Measurements from ENCODE around the gene CITED1.

DNA sequence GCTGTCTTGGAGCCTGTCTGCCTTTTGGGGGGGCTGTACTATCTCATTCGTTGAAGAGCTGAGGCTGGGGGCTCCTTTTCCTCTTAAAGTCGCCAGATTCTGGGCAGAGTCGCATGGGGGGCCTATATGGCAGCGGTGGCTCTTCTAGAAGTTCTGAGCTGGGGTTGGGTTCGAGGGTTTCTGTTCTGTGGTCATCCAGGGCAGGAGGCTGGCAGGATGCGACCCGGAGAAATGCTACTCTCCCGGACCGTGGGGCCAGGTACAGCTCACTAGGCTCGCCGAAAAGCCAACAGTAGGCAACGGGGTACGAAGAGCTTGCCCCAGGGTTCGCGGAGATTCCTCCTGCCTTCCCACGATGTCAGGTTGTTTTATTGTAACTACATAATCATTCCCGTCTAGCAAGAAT is 1.9 kb upstream of the CITED1 start:
- TF ChIP-seq, protein P1, sequence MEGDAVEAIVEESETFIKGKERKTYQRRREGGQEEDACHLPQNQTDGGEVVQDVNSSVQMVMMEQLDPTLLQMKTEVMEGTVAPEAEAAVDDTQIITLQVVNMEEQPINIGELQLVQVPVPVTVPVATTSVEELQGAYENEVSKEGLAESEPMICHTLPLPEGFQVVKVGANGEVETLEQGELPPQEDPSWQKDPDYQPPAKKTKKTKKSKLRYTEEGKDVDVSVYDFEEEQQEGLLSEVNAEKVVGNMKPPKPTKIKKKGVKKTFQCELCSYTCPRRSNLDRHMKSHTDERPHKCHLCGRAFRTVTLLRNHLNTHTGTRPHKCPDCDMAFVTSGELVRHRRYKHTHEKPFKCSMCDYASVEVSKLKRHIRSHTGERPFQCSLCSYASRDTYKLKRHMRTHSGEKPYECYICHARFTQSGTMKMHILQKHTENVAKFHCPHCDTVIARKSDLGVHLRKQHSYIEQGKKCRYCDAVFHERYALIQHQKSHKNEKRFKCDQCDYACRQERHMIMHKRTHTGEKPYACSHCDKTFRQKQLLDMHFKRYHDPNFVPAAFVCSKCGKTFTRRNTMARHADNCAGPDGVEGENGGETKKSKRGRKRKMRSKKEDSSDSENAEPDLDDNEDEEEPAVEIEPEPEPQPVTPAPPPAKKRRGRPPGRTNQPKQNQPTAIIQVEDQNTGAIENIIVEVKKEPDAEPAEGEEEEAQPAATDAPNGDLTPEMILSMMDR (IDR thresholded peaks at IDR 0.05) = no peak
- TF ChIP-seq POLR2A (IDR thresholded peaks at IDR 0.05) = no peak
